GM10248 (cell line): ENCODE results near the gene RLIM.

Experiments used
- CTCF ChIA-PET: fragments of 300-600 bp; sonication (Branson Sonifier 250); formaldehyde crosslinking; extraction: SDS; loops from one replicate; lab custom pipeline; 2021; ENCODE audit warnings: antibody characterized with exemption; lab: Yijun Ruan, JAX
- POLR2A ChIA-PET: fragments of 350-650 bp; sonication (Branson Sonifier 250); formaldehyde crosslinking; extraction: SDS; loops from one replicate; lab custom pipeline; 2020; ENCODE audit warnings: antibody characterized with exemption; lab: Yijun Ruan, JAX
- DNase-seq: peaks from one replicate; pipeline ENCODE4 v3.0.0; 2012; ENCODE audit errors: extremely low spot score
- TF ChIP-seq, protein P1 (sequence below): IDR thresholded peaks from 2 replicates; pipeline ENCODE4 v1.5.1; 2012; ENCODE audit warnings: mild to moderate bottlenecking, low read depth; ENCODE audit errors: extremely low read depth, missing control alignments, control extremely low read depth

The RLIM gene

DNA sequence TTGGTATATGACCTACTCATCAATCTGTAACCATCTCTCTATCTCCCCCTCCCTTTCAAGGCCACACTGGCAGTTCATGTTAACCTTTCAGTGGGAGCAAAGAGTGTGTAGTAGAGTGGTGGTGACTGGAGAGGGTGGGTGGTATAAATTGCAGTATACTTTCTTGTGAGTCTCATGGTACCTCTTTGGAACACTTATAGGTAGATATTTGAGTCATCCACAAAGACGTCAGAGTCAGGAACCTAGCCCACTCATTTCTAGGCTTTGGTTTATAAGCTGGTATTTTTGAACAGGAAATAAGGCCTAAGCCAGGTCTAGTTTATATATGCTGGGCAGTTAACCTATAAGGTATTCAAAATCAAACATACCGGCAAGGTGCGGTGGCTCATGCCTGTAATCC, 36.3 kb downstream of the RLIM start:
- ChIA-PET POLR2A (no interaction called here), CTCF (interaction anchor here (1.3 kb wide), 1 partner anchor 20 kb away, joined by 3 read pairs; no protein-coding TSS in a partner anchor)
- TF ChIP-seq, protein P1, sequence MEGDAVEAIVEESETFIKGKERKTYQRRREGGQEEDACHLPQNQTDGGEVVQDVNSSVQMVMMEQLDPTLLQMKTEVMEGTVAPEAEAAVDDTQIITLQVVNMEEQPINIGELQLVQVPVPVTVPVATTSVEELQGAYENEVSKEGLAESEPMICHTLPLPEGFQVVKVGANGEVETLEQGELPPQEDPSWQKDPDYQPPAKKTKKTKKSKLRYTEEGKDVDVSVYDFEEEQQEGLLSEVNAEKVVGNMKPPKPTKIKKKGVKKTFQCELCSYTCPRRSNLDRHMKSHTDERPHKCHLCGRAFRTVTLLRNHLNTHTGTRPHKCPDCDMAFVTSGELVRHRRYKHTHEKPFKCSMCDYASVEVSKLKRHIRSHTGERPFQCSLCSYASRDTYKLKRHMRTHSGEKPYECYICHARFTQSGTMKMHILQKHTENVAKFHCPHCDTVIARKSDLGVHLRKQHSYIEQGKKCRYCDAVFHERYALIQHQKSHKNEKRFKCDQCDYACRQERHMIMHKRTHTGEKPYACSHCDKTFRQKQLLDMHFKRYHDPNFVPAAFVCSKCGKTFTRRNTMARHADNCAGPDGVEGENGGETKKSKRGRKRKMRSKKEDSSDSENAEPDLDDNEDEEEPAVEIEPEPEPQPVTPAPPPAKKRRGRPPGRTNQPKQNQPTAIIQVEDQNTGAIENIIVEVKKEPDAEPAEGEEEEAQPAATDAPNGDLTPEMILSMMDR: no peak
- DNase-seq: no peak

- ChIA-PET POLR2A (no interaction called here), CTCF (no interaction called here)
- TF ChIP-seq, protein P1: no peak
- no peak for DNase-seq
These were observed 57.0 kb downstream of the RLIM start for GRCh38 chrX:74557378-74557777.

GRCh38 chrX:74551934-74552333, 62.5 kb downstream of the RLIM start:
- DNase-seq: no peak
- CTCF ChIA-PET: interaction anchor here (2.1 kb wide), 1 partner anchor 59 kb away, joined by 7 read pairs; no protein-coding TSS in a partner anchor

GRCh38 chrX:74550295-74550802, 64.1 kb downstream of the RLIM start:
- ChIA-PET POLR2A (no interaction called here), CTCF (interaction anchor here (1.1 to 1.2 kb wide), 3 partner anchors 9 to 53 kb away, joined by 3 to 4 read pairs (median 3); no protein-coding TSS in a partner anchor)
- peak; percentile 67 for DNase-seq
- TF ChIP-seq, protein P1: peak; percentile 98

More at GRCh38 chrX:74551934-74552333, 62.5 kb downstream of the RLIM start:
- POLR2A ChIA-PET: no interaction called here
- TF ChIP-seq, protein P1: no peak

DNA sequence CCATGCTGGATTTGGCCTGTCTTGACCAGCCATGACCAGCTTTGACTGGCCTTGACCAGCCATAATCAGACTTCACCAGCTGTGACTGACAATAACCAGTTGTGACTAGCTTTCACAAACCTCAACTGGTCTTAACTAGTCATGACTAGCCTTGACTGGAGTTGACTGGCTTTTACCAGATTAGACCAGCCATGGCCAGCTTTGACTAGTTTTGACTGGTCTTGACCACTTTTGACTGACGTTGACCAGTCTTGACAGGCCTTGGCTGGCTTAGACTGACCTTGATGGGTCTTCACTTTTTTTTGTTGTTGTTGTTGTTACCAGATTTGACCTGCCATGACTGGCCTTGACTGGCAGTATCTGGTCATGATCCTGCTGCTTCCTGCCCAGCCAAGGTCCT, 67.4 kb downstream of the RLIM start:
- TF ChIP-seq, protein P1: no peak
- ChIA-PET CTCF (interaction anchor here (0.6 to 6.0 kb wide), 4 partner anchors 11 to 682 kb away, joined by 3 to 24 read pairs (median 4); no protein-coding TSS in a partner anchor), POLR2A (no interaction called here)
- no peak for DNase-seq

GRCh38 chrX:74545880-74546523, 68.4 kb downstream of the RLIM start:
- no peak for DNase-seq
- CTCF ChIA-PET: interaction anchor here (0.9 to 6.0 kb wide), 4 partner anchors 11 to 162 kb away, joined by 3 to 24 read pairs (median 4); no protein-coding TSS in a partner anchor
- POLR2A ChIA-PET: no interaction called here
- TF ChIP-seq, protein P1: no peak
